Measurements from ENCODE around the gene ANO7. TPM values are rescaled to one million over a fixed set of nuclear protein-coding genes. Genes with fewer than 3 reads are reported as not detected.

ANO7 gene
- total RNA-seq, 1 donor = 0.43 TPM

DNA sequence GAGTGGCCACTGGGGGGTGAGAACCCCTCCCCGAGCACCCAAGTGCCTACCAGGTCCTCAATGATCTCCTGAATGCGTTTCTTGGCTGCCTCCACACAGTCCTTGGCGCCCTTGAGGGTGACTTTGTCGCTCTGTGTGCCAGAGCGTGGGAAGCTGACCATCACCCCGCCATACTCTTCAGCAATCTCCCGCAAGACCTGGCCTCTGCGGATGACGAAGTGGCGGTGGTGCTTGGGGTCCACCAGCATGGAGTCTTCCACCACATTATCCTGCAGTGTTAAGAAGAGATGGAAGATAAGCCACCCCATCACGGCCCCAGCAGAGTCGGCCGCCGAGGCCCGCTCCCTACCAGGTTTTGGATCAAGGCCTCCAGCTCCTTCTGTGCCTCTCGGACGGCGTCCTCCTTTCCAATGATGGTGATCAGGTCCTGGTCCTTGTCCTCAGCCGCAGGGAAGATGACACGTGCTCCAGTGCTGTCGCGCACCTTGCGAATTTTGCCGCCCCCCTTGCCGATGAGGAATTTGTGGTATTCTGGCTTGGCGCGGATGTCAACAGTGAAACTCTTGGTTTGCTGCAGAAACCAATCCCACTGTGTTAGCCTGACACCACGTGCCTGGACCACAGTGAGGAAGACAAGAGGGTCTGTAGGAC is 51.2 kb downstream of the ANO7 start:
- no peak for DNase-seq (ENCODE audit: low read depth)

GRCh38 chr2:241240320-241241004 is 52.0 kb downstream of the ANO7 start:
- no peak overlapping the region for H3K4me3 ChIP-seq (ENCODE audit: low read depth, low read length)
- DNase-seq (ENCODE audit: low read depth) = no peak
- TF ChIP-seq, protein P1, sequence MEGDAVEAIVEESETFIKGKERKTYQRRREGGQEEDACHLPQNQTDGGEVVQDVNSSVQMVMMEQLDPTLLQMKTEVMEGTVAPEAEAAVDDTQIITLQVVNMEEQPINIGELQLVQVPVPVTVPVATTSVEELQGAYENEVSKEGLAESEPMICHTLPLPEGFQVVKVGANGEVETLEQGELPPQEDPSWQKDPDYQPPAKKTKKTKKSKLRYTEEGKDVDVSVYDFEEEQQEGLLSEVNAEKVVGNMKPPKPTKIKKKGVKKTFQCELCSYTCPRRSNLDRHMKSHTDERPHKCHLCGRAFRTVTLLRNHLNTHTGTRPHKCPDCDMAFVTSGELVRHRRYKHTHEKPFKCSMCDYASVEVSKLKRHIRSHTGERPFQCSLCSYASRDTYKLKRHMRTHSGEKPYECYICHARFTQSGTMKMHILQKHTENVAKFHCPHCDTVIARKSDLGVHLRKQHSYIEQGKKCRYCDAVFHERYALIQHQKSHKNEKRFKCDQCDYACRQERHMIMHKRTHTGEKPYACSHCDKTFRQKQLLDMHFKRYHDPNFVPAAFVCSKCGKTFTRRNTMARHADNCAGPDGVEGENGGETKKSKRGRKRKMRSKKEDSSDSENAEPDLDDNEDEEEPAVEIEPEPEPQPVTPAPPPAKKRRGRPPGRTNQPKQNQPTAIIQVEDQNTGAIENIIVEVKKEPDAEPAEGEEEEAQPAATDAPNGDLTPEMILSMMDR (IDR thresholded peaks at IDR 0.05; ENCODE audit: insufficient read depth, low read depth, low read length) = no peak

More for the DNA sequence above, 51.2 kb downstream of the ANO7 start:
- no peak overlapping the region for H3K4me3 ChIP-seq (ENCODE audit: low read depth, low read length)
- TF ChIP-seq, protein P1 (IDR thresholded peaks at IDR 0.05; ENCODE audit: insufficient read depth, low read depth, low read length) = no peak

- DNase-seq (ENCODE audit: low read depth) = no peak
- no peak overlapping the region for H3K4me3 ChIP-seq (ENCODE audit: low read depth, low read length)
- TF ChIP-seq, protein P1 (IDR thresholded peaks at IDR 0.05; ENCODE audit: insufficient read depth, low read depth, low read length) = no peak
Measured at GRCh38 chr2:241241669-241242068, 53.2 kb downstream of the ANO7 start.

DNA sequence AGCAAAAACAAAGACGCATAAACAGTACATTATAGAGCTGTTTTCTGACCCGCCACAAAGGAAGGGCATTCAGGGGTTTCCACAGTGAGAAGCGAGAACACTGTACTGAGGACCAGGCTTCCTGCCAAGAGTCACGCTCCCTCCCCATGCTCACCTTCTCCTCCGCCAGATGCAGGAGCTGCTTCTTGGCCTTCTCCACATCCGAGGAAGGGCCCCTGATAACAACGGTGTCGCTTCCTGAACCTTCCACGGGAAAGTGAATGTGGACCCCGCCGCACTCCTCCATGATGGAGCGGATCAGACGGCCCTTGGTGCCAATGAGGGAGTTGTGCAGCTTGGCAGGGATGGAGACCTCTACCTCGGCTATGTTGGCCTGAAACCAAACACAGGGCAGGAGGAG is 53.8 kb downstream of the ANO7 start:
- TF ChIP-seq, protein P1 (IDR thresholded peaks at IDR 0.05; ENCODE audit: insufficient read depth, low read depth, low read length) = no peak
- no peak for DNase-seq (ENCODE audit: low read depth)

GRCh38 chr2:241244368-241244767 is 55.9 kb downstream of the ANO7 start:
- no peak for DNase-seq (ENCODE audit: low read depth)
- TF ChIP-seq, protein P1 (IDR thresholded peaks at IDR 0.05; ENCODE audit: insufficient read depth, low read depth, low read length) = no peak
- H3K4me3 ChIP-seq (ENCODE audit: low read depth, low read length) = no peak overlapping the region

More for the DNA sequence above, 53.8 kb downstream of the ANO7 start:
- H3K4me3 ChIP-seq (ENCODE audit: low read depth, low read length) = no peak overlapping the region

DNA sequence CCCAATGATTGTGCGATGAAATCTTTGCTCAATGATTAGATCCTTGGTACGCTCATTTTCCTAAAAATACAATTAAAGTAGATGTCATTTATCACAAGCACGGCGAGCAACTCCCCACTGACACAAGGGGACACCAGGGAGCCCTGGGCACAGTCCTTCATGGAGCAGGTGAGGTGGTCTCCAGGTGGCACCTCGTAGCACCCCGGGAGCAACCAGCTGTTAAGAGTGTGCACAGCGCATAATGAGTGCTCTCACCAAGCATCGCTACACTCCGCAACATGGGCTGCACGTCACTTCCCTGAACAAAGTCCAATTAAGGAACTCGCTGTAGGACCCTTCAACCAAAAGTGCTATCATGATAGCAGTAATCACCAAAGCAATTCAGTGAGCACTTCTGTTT is 59.8 kb downstream of the ANO7 start:
- DNase-seq (ENCODE audit: low read depth) = no peak
- TF ChIP-seq, protein P1 (IDR thresholded peaks at IDR 0.05; ENCODE audit: insufficient read depth, low read depth, low read length) = no peak

More for the DNA sequence above, 59.8 kb downstream of the ANO7 start:
- H3K4me3 ChIP-seq (ENCODE audit: low read depth, low read length) = no peak overlapping the region
